PC-9 (cell line): ENCODE data around the gene MYO18B. TPM values are rescaled to one million over a fixed set of nuclear protein-coding genes. Genes with fewer than 3 reads are reported as not detected.

Experiments
- BruUV-seq: library from RNA; stranded (reverse); fragments of 400-500 nt; replicated peaks from 2 replicates; lab custom pipeline; 2021; lab: Mats Ljungman, UMichigan
- CTCF ChIA-PET: fragments of 300-600 bp; sonication (Branson Sonifier 250); formaldehyde crosslinking; loops from one replicate; lab custom pipeline; 2022; ENCODE audit warnings: antibody characterized with exemption; lab: Charles Lee
- POLR2A ChIA-PET: fragments of 300-600 bp; sonication (Branson Sonifier 250); formaldehyde crosslinking; loops from one replicate; lab custom pipeline; 2022; ENCODE audit warnings: antibody characterized with exemption; ENCODE audit not compliant: unreplicated experiment; lab: Charles Lee
- DNase-seq, 2 experiments: peaks; one replicate each; pipeline versions ENCODE4 v3.0.0 to v3.0.0-alpha.2; 2015 to 2022; ENCODE audit warnings: mixed read lengths in 1 of 2
- H2AFZ ChIP-seq: fragments of 200-600 bp; sonication (generic); 2 replicates; pipeline ENCODE4 v1.8.1; 2017; ENCODE audit warnings: antibody characterized with exemption
- H3F3A ChIP-seq: fragments of 200-600 bp; sonication (generic); 2 replicates; pipeline ENCODE4 v1.8.1; 2017; ENCODE audit warnings: antibody characterized with exemption, mild to moderate bottlenecking, low read depth; ENCODE audit not compliant: insufficient read depth
- H3K27ac ChIP-seq: fragments of 200-600 bp; sonication (generic); 2 replicates; pipeline ENCODE4 v1.6.1; 2016; ENCODE audit warnings: mixed run types
- H3K27me3 ChIP-seq: fragments of 200-600 bp; sonication (generic); 2 replicates; pipeline ENCODE4 v1.6.1; 2016; ENCODE audit warnings: low read depth, mixed run types; ENCODE audit not compliant: insufficient read depth
- H3K36me3 ChIP-seq: fragments of 200-600 bp; sonication (generic); 2 replicates; pipeline ENCODE4 v1.6.1; 2016; ENCODE audit warnings: low read depth, mixed run types
- H3K4me1 ChIP-seq: fragments of 200-600 bp; sonication (generic); replicated peaks from 2 replicates; pipeline ENCODE4 v1.6.1; 2016; ENCODE audit warnings: mixed run types; ENCODE audit not compliant: insufficient read depth
- H3K4me2 ChIP-seq: fragments of 200-600 bp; sonication (generic); 2 replicates; pipeline ENCODE4 v1.6.1; 2017; ENCODE audit warnings: mixed run types
- H3K4me3 ChIP-seq: fragments of 200-600 bp; sonication (generic); 2 replicates; pipeline ENCODE4 v1.6.1; 2016; ENCODE audit warnings: mixed run types
- H3K79me2 ChIP-seq: fragments of 200-600 bp; sonication (generic); 2 replicates; pipeline ENCODE4 v1.6.1; 2017; ENCODE audit warnings: low read depth, mixed run types
- H3K9me2 ChIP-seq: fragments of 200-600 bp; sonication (generic); 2 replicates; pipeline ENCODE4 v1.8.1; 2017; ENCODE audit warnings: mild to moderate bottlenecking; ENCODE audit not compliant: insufficient read depth
- H3K9me3 ChIP-seq: fragments of 200-600 bp; sonication (generic); 2 replicates; pipeline ENCODE4 v1.8.1; 2016; ENCODE audit warnings: low read depth; ENCODE audit not compliant: insufficient read depth
- H4K20me1 ChIP-seq: fragments of 200-600 bp; sonication (generic); 2 replicates; pipeline ENCODE4 v1.8.1; 2017; ENCODE audit not compliant: insufficient read depth
- EZH2 ChIP-seq: fragments of 200-600 bp; sonication (generic); IDR thresholded peaks from 2 replicates; pipeline ENCODE4 v1.8.0; 2017; ENCODE audit warnings: antibody characterized with exemption, low read depth
- intact Hi-C: fragments of 100-400 bp; cut with micrococcal nuclease; formaldehyde crosslinking; loops from one replicate; pipeline ENCODE4 v1.10.0; 2022; ENCODE audit not compliant: unreplicated experiment
- total RNA-seq: library from RNA; stranded (reverse); gene quantifications from 2 replicates; pipeline ENCODE4 v1.2.3, GENCODE V29; 2021
- TF ChIP-seq, protein P1 (sequence below): fragments of 200-600 bp; sonication (generic); conservative IDR thresholded peaks from 2 replicates; pipeline ENCODE4 v1.6.1; 2017; ENCODE audit warnings: mixed run types, antibody characterized with exemption, mild to moderate bottlenecking, moderate library complexity

Gene MYO18B
- total RNA-seq, 1 experiment from 2014 or later, result not detected

GRCh38 chr22:25970999-25971811 is 229.2 kb downstream of the MYO18B start:
- H3K4me3 ChIP-seq, result no peak overlapping the region
- H3K27ac ChIP-seq, result no peak overlapping the region
- CTCF ChIA-PET, result no interaction called here
- intact Hi-C loops, result no loop called here
- DNase-seq, result no peak
- no peaks in the 10 kb centered on the region for H3K4me1 ChIP-seq
- no TSS peak for BruUV-seq
- no peaks in the 10 kb centered on the region for H3F3A ChIP-seq
- TF ChIP-seq, protein P1, sequence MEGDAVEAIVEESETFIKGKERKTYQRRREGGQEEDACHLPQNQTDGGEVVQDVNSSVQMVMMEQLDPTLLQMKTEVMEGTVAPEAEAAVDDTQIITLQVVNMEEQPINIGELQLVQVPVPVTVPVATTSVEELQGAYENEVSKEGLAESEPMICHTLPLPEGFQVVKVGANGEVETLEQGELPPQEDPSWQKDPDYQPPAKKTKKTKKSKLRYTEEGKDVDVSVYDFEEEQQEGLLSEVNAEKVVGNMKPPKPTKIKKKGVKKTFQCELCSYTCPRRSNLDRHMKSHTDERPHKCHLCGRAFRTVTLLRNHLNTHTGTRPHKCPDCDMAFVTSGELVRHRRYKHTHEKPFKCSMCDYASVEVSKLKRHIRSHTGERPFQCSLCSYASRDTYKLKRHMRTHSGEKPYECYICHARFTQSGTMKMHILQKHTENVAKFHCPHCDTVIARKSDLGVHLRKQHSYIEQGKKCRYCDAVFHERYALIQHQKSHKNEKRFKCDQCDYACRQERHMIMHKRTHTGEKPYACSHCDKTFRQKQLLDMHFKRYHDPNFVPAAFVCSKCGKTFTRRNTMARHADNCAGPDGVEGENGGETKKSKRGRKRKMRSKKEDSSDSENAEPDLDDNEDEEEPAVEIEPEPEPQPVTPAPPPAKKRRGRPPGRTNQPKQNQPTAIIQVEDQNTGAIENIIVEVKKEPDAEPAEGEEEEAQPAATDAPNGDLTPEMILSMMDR, result no peak
- TF ChIP-seq EZH2, result no peak
- H3K36me3 ChIP-seq, result no peaks in the 10 kb centered on the region
- no peaks in the 10 kb centered on the region for H3K9me3 ChIP-seq
- H2AFZ ChIP-seq, result no peak overlapping the region
- no peaks in the 10 kb centered on the region for H4K20me1 ChIP-seq
- POLR2A ChIA-PET, result no interaction called here
- no peaks in the 10 kb centered on the region for H3K79me2 ChIP-seq
- H3K9me2 ChIP-seq, result no peaks in the 10 kb centered on the region
- peaks cover 41% of the 10 kb centered on the region for H3K27me3 ChIP-seq
- H3K4me2 ChIP-seq, result no peak overlapping the region

- DNase-seq, result no peak
- no TSS peak for BruUV-seq
- Histone ChIP-seq H3K27me3 (peaks cover 32% of the 10 kb centered on the region), H3K79me2 (no peaks in the 10 kb centered on the region), H3K4me3 (no peak overlapping the region), H2AFZ (no peak overlapping the region), H3K9me3 (no peaks in the 10 kb centered on the region), H4K20me1 (no peaks in the 10 kb centered on the region), H3K27ac (no peak overlapping the region), H3F3A (no peaks in the 10 kb centered on the region), H3K4me1 (no peaks in the 10 kb centered on the region), H3K9me2 (no peaks in the 10 kb centered on the region), H3K4me2 (no peak overlapping the region), H3K36me3 (no peaks in the 10 kb centered on the region)
- intact Hi-C loops, result no loop called here
- ChIA-PET POLR2A (no interaction called here), CTCF (no interaction called here)
- TF ChIP-seq, protein P1, result no peak
- no peak for TF ChIP-seq EZH2
Observed at GRCh38 chr22:25972397-25972796, 230.4 kb downstream of the MYO18B start.

GRCh38 chr22:25976356-25976755 is 234.4 kb downstream of the MYO18B start:
- H3K4me1 ChIP-seq, result no peaks in the 10 kb centered on the region
- ChIA-PET CTCF (no interaction called here), POLR2A (no interaction called here)
- peaks cover 36% of the 10 kb centered on the region for H3K27me3 ChIP-seq
- H3K9me2 ChIP-seq, result no peaks in the 10 kb centered on the region
- H2AFZ ChIP-seq, result no peak overlapping the region
- H3F3A ChIP-seq, result no peaks in the 10 kb centered on the region
- no peaks in the 10 kb centered on the region for H3K9me3 ChIP-seq
- no peaks in the 10 kb centered on the region for H4K20me1 ChIP-seq
- no peak for TF ChIP-seq EZH2
- TF ChIP-seq, protein P1, result no peak
- H3K27ac ChIP-seq, result no peak overlapping the region
- BruUV-seq, result no TSS peak
- H3K4me3 ChIP-seq, result no peak overlapping the region
- intact Hi-C loops, result no loop called here
- no peak for DNase-seq
- no peaks in the 10 kb centered on the region for H3K36me3 ChIP-seq
- no peaks in the 10 kb centered on the region for H3K79me2 ChIP-seq
- no peak overlapping the region for H3K4me2 ChIP-seq
